ENCODE results near the gene FAM171A1. TPM values are rescaled to one million over a fixed set of nuclear protein-coding genes. Genes with fewer than 3 reads are reported as not detected.

Gene FAM171A1
- total RNA-seq, 1 experiment from 2014 or later: 19.2 TPM

DNA sequence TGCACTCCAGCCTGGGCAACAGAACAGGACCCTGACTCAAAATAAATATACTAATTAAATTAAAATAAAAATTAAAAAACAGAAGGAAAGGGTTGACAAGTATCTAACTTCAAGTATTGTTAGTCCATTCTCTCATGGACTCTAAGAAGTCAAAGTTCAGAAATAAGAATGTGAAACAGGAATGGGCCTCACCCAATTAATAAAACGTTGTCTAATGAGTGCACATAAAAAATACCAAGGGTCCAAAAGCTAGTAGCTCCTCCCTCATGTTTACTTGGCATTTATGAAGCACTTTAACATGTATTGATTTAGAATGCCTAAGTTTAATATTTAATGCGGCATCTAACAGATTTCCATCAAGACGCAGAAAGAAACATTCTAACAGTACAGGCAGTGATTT, 18.9 kb downstream of the FAM171A1 start:
- no peak overlapping the region for H3K4me3 ChIP-seq (ENCODE audit: low read depth in 2 of 2, low read length in 2 of 2)
- in situ Hi-C loops (cut with HindIII; ENCODE audit: low pct_unique_long_range_greater_than_20kb, low sequenced_read_pairs): no loop called here
- CTCF ChIA-PET: no interaction called here
- no peaks in the 10 kb centered on the region for H3K9me3 ChIP-seq (ENCODE audit: control insufficient read depth, insufficient read depth, low read depth, low read length)
- TF ChIP-seq POLR2AphosphoS5 (IDR thresholded peaks at IDR 0.05; ENCODE audit: low read depth, low read length) (no peak), SIN3A (IDR thresholded peaks at IDR 0.05; ENCODE audit: borderline replicate concordance, insufficient read depth, low read depth, low read length) (no peak), TCF7L2 (IDR thresholded peaks at IDR 0.05; ENCODE audit: low read depth, low read length) (no peak)
- TF ChIP-seq, protein P1, sequence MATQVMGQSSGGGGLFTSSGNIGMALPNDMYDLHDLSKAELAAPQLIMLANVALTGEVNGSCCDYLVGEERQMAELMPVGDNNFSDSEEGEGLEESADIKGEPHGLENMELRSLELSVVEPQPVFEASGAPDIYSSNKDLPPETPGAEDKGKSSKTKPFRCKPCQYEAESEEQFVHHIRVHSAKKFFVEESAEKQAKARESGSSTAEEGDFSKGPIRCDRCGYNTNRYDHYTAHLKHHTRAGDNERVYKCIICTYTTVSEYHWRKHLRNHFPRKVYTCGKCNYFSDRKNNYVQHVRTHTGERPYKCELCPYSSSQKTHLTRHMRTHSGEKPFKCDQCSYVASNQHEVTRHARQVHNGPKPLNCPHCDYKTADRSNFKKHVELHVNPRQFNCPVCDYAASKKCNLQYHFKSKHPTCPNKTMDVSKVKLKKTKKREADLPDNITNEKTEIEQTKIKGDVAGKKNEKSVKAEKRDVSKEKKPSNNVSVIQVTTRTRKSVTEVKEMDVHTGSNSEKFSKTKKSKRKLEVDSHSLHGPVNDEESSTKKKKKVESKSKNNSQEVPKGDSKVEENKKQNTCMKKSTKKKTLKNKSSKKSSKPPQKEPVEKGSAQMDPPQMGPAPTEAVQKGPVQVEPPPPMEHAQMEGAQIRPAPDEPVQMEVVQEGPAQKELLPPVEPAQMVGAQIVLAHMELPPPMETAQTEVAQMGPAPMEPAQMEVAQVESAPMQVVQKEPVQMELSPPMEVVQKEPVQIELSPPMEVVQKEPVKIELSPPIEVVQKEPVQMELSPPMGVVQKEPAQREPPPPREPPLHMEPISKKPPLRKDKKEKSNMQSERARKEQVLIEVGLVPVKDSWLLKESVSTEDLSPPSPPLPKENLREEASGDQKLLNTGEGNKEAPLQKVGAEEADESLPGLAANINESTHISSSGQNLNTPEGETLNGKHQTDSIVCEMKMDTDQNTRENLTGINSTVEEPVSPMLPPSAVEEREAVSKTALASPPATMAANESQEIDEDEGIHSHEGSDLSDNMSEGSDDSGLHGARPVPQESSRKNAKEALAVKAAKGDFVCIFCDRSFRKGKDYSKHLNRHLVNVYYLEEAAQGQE (IDR thresholded peaks at IDR 0.05; ENCODE audit: insufficient read depth in 1 of 2, low read depth in 2 of 2, low read length in 1 of 2): no peak
- TF ChIP-seq, protein P2, sequence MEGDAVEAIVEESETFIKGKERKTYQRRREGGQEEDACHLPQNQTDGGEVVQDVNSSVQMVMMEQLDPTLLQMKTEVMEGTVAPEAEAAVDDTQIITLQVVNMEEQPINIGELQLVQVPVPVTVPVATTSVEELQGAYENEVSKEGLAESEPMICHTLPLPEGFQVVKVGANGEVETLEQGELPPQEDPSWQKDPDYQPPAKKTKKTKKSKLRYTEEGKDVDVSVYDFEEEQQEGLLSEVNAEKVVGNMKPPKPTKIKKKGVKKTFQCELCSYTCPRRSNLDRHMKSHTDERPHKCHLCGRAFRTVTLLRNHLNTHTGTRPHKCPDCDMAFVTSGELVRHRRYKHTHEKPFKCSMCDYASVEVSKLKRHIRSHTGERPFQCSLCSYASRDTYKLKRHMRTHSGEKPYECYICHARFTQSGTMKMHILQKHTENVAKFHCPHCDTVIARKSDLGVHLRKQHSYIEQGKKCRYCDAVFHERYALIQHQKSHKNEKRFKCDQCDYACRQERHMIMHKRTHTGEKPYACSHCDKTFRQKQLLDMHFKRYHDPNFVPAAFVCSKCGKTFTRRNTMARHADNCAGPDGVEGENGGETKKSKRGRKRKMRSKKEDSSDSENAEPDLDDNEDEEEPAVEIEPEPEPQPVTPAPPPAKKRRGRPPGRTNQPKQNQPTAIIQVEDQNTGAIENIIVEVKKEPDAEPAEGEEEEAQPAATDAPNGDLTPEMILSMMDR (IDR thresholded peaks at IDR 0.05): no peak
- no TSS peak for BruUV-seq (replicated peaks)
- ATAC-seq (no peak), DNase-seq (ENCODE audit: low read depth, low spot score) (no peak)
- H3K36me3 ChIP-seq (ENCODE audit: control insufficient read depth, insufficient read depth, low read length): no peaks in the 10 kb centered on the region
- POLR2A ChIA-PET: no interaction called here
- intact Hi-C loops (cut with micrococcal nuclease; ENCODE audit: unreplicated experiment): no loop called here
- H3K27ac ChIP-seq (ENCODE audit: low read length): no peak overlapping the region
- no peaks in the 10 kb centered on the region for H3K4me1 ChIP-seq (ENCODE audit: control insufficient read depth, insufficient read depth, low read length)
- no peaks in the 10 kb centered on the region for H3K27me3 ChIP-seq (ENCODE audit: control insufficient read depth, insufficient read depth, low read length)

DNA sequence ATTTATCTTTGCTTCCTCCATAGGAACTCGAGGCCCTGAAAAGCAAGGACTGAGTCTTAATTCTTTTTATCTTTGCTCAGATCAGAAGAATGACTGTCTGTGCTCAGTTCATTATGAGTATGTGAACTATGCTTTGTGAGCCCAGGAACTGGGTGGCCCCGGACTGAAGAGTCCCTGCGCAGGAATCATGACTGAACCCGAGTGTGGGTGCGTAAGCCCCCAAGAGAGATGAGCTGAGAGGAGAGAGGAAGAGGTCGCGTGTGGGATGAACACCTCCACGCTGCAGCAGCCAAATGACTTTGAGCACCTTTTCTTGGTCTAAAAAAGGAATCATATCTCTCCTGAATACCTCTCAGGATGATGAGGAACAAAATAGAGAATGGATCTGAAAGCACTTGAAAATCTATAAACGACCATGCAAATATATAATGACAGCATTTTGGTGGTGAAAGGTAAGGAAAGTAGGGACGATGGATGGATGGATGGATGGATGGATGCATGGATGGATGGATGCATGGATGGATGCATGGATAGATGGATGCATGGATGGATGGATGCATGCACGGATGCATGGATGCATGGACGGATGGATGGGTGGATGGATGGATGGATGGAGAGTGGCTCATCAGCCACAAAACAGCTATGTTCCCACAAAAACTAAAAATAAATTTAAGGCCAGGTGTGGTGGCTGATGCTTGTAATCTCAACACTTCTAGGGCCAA, 19.8 kb downstream of the FAM171A1 start:
- DNase-seq (ENCODE audit: low read depth, low spot score) (no peak), ATAC-seq (no peak)
- TF ChIP-seq, protein P2 (IDR thresholded peaks at IDR 0.05): no peak
- TF ChIP-seq POLR2AphosphoS5 (IDR thresholded peaks at IDR 0.05; ENCODE audit: low read depth, low read length) (no peak), SIN3A (IDR thresholded peaks at IDR 0.05; ENCODE audit: borderline replicate concordance, insufficient read depth, low read depth, low read length) (no peak), TCF7L2 (IDR thresholded peaks at IDR 0.05; ENCODE audit: low read depth, low read length) (no peak)
- TF ChIP-seq, protein P1 (IDR thresholded peaks at IDR 0.05; ENCODE audit: insufficient read depth in 1 of 2, low read depth in 2 of 2, low read length in 1 of 2): no peak
- ChIA-PET CTCF (no interaction called here), POLR2A (no interaction called here)
- no peaks in the 10 kb centered on the region for H3K36me3 ChIP-seq (ENCODE audit: control insufficient read depth, insufficient read depth, low read length)
- H3K9me3 ChIP-seq (ENCODE audit: control insufficient read depth, insufficient read depth, low read depth, low read length): no peaks in the 10 kb centered on the region
- H3K4me1 ChIP-seq (ENCODE audit: control insufficient read depth, insufficient read depth, low read length): no peaks in the 10 kb centered on the region
- intact Hi-C loops (cut with micrococcal nuclease; ENCODE audit: unreplicated experiment): no loop called here
- H3K27me3 ChIP-seq (ENCODE audit: control insufficient read depth, insufficient read depth, low read length): no peaks in the 10 kb centered on the region
- BruUV-seq (replicated peaks): no TSS peak
- in situ Hi-C loops (cut with HindIII; ENCODE audit: low pct_unique_long_range_greater_than_20kb, low sequenced_read_pairs): no loop called here
- H3K27ac ChIP-seq (ENCODE audit: low read length): no peak overlapping the region
- H3K4me3 ChIP-seq (ENCODE audit: low read depth in 2 of 2, low read length in 2 of 2): no peak overlapping the region
